Measurements from ENCODE around the gene CTDP1. TPM values are rescaled to one million over a fixed set of nuclear protein-coding genes. Genes with fewer than 3 reads are reported as not detected.

CTDP1 gene
- total RNA-seq, 1 experiment from 2014 or later: 31.7 TPM

DNA sequence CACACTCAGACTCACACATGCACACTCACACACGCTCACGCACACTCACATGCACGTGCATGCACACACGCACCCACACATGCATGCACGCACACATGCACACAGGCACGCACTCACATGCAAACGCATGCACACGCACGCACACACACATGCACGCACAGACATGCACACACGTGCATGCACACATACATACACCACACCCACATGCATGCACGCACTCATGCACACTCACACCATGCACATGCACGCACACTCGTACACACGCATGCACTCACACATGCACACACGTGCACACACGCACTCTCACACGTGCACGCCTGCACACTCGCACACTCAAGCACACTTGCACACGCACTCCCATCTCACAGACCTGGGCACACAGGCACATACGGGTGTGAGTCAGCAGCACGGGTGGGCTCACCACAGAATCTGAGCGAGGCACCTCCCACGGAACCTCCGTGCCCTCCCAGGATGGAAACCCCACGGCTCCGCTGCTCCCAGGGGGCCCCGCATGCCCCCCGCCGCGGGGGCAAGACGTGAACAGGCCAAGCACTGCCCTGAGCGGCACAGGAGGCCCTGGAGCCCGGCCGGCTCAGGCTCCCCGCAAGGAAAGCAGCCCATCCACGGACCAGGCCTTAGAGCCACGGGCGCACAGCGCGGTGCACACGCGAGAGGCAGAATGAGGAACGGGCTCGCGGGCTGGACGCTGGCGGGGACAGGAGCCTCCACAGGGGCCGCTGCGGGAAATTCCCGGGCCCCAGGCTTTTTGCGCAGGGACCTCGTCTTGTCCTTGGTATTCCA is 109.7 kb downstream of the CTDP1 start:
- TF ChIP-seq EZH2phosphoT487 (IDR thresholded peaks at IDR 0.05; ENCODE audit: borderline replicate concordance, low read length) (no peak), EZH2 (IDR thresholded peaks at IDR 0.05; ENCODE audit: low read length, unreplicated experiment) (no peak)
- TF ChIP-seq, protein P1, sequence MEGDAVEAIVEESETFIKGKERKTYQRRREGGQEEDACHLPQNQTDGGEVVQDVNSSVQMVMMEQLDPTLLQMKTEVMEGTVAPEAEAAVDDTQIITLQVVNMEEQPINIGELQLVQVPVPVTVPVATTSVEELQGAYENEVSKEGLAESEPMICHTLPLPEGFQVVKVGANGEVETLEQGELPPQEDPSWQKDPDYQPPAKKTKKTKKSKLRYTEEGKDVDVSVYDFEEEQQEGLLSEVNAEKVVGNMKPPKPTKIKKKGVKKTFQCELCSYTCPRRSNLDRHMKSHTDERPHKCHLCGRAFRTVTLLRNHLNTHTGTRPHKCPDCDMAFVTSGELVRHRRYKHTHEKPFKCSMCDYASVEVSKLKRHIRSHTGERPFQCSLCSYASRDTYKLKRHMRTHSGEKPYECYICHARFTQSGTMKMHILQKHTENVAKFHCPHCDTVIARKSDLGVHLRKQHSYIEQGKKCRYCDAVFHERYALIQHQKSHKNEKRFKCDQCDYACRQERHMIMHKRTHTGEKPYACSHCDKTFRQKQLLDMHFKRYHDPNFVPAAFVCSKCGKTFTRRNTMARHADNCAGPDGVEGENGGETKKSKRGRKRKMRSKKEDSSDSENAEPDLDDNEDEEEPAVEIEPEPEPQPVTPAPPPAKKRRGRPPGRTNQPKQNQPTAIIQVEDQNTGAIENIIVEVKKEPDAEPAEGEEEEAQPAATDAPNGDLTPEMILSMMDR (conservative IDR thresholded peaks at IDR 0.05; ENCODE audit: low read depth, low read length): no peak
- Histone ChIP-seq H3K9me3 (ENCODE audit: low read length) (no peaks in the 10 kb centered on the region), H3K9ac (ENCODE audit: low read length) (no peak overlapping the region), H3K36me3 (ENCODE audit: low read depth, low read length) (no peaks in the 10 kb centered on the region), H3K4me2 (ENCODE audit: low read length) (no peak overlapping the region), H3K4me1 (ENCODE audit: insufficient read depth, low read length) (peaks cover 13% of the 10 kb centered on the region; the same call in 1 of the 2 replicates), H3K79me2 (ENCODE audit: low read length) (no peaks in the 10 kb centered on the region), H4K20me1 (ENCODE audit: low read length) (no peaks in the 10 kb centered on the region), H2AFZ (ENCODE audit: low read length) (no peak overlapping the region), H3K4me3 (ENCODE audit: low read length) (no peak overlapping the region), H3K27me3 (ENCODE audit: low read length) (no peaks in the 10 kb centered on the region; the same call in none of the 2 replicates), H3K27ac (ENCODE audit: low read length) (no peak overlapping the region), H3K9me2 (replicated peaks; ENCODE audit: low read length) (no peaks in the 10 kb centered on the region), H3F3A (ENCODE audit: low read length, unreplicated experiment) (no peaks in the 10 kb centered on the region)
- intact Hi-C loops (cut with micrococcal nuclease): no loop called here
- ChIA-PET CTCF (no interaction called here), POLR2A (ENCODE audit: unreplicated experiment) (no interaction called here)
- no peak for ATAC-seq
- BruUV-seq (replicated peaks): no TSS peak
- DNase-seq: no peak

DNA sequence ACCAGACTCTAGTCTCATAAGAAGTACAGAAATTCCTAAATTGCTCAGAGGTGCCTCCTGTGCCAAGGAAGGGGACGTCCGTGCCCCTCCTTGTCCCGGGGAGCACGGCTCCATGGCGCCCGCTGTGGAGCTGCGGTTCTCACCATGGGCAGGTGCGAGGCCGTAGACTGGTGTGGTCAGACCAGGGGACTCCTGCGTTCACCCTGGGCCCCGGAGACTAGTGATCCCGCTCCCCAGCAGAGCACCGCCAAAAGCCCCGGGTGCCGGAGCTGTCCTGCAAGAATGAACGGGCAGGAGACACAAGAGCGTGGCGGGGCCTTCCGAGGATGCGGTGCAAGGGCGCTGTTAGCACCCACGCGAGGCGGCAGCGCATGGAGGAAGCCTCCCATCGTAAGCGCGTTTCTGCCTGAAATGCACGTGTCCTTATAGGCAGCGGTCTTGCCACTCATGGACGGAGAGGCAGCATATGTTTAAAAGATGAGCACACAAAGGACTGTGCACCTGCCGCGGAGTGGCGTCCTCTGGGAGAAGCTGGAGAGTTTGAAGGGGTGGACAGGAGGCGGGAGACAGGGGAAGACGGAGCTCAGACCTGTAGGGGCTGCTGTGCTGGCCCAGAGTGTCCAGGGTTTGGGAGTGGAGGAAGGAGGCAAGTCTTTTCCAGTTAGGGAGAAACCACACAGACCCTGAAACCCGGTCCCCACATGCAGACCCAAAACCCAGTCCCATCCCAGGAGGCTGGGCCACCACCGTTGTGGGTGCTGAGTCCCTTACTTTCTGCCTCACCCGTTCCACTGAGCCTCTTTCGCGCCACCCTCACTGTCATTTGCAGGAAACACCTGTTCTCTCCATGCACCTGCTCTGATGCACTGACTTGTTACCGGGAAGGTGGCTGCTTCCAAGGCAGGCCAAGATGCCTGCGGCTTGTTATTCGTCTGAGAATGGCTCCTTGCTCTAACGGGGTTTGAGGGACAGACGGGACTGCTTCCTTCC is 110.6 kb downstream of the CTDP1 start:
- ATAC-seq: no peak; the same call in 1 of the 2 replicates
- Histone ChIP-seq H3K9ac (ENCODE audit: low read length) (no peak overlapping the region), H3K27ac (ENCODE audit: low read length) (no peak overlapping the region), H3K4me3 (ENCODE audit: low read length) (no peak overlapping the region), H3K4me2 (ENCODE audit: low read length) (no peak overlapping the region), H3K4me1 (ENCODE audit: insufficient read depth, low read length) (peaks cover 13% of the 10 kb centered on the region; the same call in 1 of the 2 replicates), H3K9me2 (replicated peaks; ENCODE audit: low read length) (no peaks in the 10 kb centered on the region), H3K9me3 (ENCODE audit: low read length) (no peaks in the 10 kb centered on the region), H3K36me3 (ENCODE audit: low read depth, low read length) (no peaks in the 10 kb centered on the region), H2AFZ (ENCODE audit: low read length) (no peak overlapping the region), H4K20me1 (ENCODE audit: low read length) (no peaks in the 10 kb centered on the region), H3K79me2 (ENCODE audit: low read length) (no peaks in the 10 kb centered on the region), H3K27me3 (ENCODE audit: low read length) (no peaks in the 10 kb centered on the region; the same call in none of the 2 replicates), H3F3A (ENCODE audit: low read length, unreplicated experiment) (no peaks in the 10 kb centered on the region)
- intact Hi-C loops (cut with micrococcal nuclease): no loop called here
- no peak for TF ChIP-seq EZH2 (IDR thresholded peaks at IDR 0.05; ENCODE audit: low read length, unreplicated experiment)
- no peak for TF ChIP-seq EZH2phosphoT487 (IDR thresholded peaks at IDR 0.05; ENCODE audit: borderline replicate concordance, low read length)
- TF ChIP-seq, protein P1 (conservative IDR thresholded peaks at IDR 0.05; ENCODE audit: low read depth, low read length): no peak
- no peak for DNase-seq
- BruUV-seq (replicated peaks): no TSS peak
- POLR2A ChIA-PET (ENCODE audit: unreplicated experiment): no interaction called here
- CTCF ChIA-PET: interaction anchor here (0.7 kb wide), 1 partner anchor 444 kb away, joined by 3 read pairs; no protein-coding TSS in a partner anchor
